HG02759 (cell line): Measurements from ENCODE around the gene ACAA1.
A peak's percentile ranks its signal among the peaks of the same experiment; 100 is the strongest.
"Not testable (repeated sequence)": the region's sequence is repeated elsewhere in the genome, so short reads cannot be mapped to it uniquely, and the experiment has no call there.

Source experiments
- ATAC-seq: cut with Tn5 transposase; IDR thresholded peaks from one replicate; pipeline ENCODE4 v1.9.1; 2021; ENCODE audit warnings: mild to moderate bottlenecking, moderate library complexity; ENCODE audit not compliant: unreplicated experiment

Gene ACAA1, protein sequence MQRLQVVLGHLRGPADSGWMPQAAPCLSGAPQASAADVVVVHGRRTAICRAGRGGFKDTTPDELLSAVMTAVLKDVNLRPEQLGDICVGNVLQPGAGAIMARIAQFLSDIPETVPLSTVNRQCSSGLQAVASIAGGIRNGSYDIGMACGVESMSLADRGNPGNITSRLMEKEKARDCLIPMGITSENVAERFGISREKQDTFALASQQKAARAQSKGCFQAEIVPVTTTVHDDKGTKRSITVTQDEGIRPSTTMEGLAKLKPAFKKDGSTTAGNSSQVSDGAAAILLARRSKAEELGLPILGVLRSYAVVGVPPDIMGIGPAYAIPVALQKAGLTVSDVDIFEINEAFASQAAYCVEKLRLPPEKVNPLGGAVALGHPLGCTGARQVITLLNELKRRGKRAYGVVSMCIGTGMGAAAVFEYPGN

GRCh38 chr3:38136777-38137614 is at the start of gene ACAA1:
Gene ACAA1, minus strand, starts transcription at chr3:38137127. Its CDS starts 92 bp downstream, at chr3:38137035.
- peak; percentile 89 for ATAC-seq

- ATAC-seq, result no peak
These were observed 40.3 kb upstream of the ACAA1 start for GRCh38 chr3:38177181-38177580.

- peak; percentile 52 for ATAC-seq
These were observed 37.0 kb upstream of the ACAA1 start for GRCh38 chr3:38173834-38174418.

DNA sequence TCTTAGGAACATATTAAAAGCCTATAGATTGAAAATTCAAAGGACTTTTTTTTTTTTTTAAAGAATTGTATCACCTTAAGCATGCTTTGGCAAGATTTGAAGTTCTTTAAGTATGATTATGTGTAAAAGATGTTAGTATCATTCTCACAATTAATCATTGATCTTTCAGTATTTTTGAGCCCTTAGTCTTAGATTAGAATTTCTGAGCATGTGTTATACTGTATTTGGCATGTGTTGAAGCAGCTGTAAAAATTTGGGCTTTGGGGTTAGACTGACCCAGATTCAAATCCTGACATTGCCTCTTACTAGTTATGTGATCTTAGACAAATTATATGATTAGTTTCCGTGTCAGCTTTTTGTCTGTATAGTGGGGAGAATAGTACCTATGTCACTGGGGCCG is 34.7 kb upstream of the ACAA1 start:
- ATAC-seq, result no peak

DNA sequence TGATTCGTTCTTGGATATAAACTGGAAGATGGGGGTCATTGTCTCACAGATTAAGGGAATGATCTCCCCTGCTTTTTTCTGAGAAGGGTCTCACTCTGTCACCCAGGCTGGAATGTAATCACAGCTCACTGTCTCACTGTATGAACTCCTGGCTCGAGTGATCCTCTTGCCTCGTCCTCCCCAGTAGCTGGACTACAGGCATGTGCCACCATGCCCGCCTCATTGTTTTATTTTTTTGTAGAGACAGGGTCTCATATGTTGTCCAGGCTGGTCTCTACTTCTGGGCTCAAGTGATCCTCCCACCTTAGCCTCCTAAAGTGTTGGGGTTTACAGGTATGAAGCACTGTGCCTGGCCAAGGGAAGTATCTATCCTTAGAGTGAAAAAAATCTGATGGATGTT is 33.8 kb upstream of the ACAA1 start:
- no peak for ATAC-seq

- ATAC-seq, result no peak
These were observed 32.0 kb upstream of the ACAA1 start for GRCh38 chr3:38169027-38169317.

- no peak for ATAC-seq
These were observed 31.5 kb upstream of the ACAA1 start for GRCh38 chr3:38168151-38169026.

DNA sequence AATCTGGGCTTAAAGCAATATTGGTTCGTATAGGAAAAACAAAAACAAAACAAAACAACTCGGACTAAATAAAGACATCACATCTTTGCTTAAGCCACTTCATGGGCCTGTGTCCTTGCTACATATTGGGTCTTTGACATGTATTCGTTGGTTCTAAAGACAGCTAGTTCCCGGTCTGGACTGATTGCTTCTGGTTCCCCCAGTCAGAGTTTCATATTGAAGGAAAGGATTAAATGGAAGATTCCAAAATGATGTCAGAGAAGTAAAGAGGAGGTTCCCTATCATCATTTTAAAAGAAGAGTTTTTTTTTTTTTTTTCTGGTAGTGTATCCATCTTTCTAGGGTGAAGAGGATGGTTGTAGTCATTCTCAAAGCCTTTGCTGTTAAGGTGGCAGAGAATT is 30.7 kb upstream of the ACAA1 start:
- no peak for ATAC-seq

DNA sequence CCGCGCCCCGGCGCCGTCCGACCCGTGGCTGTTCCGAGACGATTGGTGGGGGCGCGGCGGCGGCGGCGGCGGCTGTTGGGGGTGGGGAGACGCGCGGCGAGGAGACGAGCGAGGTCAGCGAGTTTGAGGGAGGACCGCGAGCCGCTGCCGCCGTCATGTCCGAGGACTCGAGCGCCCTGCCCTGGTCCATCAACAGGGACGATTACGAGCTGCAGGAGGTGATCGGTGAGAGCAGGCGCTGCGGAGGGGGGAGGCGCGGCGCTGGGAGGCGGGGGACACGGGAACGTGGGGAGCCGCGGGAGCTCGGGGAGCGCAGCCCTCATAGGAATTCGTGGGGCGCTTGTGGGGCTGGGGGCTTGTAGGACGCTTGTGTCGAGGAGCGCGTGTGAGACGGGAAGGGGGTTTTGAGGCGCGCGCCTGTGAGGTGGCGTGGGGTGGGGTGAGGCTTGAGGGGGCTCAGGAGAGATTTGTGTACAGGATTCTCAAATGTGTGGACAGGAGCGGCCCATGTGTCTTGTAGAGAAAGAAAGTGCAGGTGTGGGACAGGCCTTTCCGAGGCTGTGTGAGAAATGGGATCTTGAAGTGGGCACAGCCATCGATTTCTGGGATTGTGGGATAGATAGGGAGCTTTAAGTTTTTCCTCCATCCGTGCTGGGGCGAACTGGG is 28.9 kb upstream of the ACAA1 start:
- ATAC-seq, result no peak

- ATAC-seq, result peak; percentile 87
These were observed 28.2 kb upstream of the ACAA1 start, which contains the start of gene OXSR1 for GRCh38 chr3:38164952-38165721. Gene OXSR1, plus strand, starts transcription at chr3:38165537. Its CDS starts 340 bp downstream, at chr3:38165877.

DNA sequence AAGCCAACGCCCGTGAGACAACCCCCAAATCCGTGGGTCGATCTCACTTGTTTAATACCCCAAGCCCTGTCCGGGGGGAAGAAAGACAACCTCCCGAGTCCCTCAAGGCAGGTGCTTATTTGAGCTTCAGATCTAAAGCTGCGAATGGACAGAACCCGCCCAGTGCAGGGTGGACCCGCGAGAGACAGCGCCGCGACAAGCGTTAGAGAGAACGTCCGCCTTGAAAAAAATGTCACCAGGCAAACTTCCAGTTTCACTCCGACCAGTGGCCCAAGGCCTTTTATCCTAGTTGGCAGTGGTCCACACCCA is 27.7 kb upstream of the ACAA1 start:
- ATAC-seq, result peak; percentile 13

DNA sequence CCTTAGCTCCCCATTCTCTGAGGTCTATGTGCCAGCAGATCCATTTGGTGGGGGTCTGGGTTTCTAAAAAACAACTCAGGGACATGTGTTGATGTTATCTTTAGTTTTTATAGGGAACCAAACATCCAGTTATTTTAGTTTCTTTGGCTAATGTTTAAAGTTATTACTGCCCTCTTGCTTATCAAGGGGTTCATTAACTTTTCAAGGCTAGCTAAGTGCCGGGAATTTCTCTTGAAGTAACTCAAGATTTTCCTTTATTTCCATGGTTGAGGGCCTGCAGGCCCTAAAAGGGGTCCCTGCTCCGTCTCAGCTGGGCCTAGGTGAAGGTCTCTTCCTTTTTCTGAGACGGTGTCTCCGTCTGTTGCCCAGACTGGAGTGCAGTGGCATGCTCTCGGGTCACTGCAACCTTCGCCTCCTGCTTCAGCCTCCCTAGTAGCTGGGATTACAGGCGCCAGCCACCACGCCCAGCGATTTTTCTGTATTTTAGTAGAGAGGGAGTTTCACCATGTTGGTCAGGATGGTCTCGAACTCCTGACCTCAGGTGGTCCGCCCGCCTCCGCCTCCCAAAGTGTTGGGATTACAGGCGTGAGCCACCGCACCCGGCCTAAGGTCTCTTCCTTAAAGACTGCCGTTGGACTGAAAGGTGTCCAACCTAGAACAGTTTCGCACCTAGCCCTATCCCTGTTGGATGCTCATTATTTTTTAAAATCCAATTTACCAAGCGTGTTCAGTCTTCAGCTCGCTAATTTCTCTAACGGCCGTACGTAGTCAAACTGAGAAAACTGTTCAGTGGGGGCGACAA is 27.1 kb upstream of the ACAA1 start:
- ATAC-seq, result no peak

DNA sequence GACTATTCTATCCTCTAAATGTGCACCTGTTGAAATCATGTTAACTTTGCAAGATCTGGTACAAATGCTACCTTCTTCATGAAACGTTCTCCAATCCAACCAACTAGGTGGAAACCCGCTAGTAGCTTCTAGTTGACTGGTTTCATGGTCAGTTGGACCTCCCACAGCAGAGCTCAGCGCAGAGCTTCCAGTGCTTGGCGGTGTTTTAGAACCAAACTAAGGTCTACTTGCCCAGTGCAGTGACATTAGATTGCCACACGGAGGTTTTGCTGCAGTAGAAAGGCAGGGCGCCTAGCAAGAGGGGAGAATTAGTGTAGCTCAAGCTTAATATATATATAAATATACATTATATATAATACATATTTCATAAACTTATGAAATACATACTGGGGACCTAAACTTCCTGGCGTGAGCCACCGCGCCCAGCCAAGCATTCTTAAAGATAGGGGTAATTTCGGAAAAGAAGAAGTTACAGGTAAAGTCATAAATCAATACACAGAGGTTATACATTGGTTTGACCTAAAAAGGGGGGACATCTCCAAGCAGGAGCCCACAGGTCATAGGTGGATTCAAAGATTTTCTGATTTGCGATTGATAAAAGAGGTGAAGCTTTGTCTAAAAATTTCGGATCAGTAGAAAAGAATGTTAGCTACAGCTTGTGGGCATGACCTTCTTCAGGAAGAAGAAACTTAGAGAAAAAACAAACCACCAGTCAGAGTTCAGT is 26.4 kb upstream of the ACAA1 start:
- no peak for ATAC-seq

- ATAC-seq, result not testable (repeated sequence)
These were observed 23.8 kb upstream of the ACAA1 start for GRCh38 chr3:38160704-38161103.

DNA sequence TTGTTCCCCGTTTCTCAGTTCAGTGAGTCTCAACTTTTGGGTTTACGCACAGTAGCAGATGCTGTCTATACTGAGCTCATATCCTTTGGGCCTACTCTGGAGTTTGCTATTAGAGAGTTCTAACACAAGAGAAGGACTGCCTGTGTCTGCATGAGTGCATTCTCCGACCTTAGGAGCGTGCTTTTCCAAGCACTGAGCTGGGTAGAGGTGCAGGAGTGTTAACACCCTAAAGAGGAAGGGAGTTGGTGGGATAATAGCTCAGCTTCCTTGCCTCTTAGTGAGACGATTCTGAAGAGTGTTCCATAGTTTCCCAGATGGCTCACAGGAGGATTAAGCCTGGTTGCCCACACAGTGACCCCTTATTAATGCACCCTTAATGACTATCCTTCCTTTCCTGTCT is 21.5 kb upstream of the ACAA1 start:
- no peak for ATAC-seq

DNA sequence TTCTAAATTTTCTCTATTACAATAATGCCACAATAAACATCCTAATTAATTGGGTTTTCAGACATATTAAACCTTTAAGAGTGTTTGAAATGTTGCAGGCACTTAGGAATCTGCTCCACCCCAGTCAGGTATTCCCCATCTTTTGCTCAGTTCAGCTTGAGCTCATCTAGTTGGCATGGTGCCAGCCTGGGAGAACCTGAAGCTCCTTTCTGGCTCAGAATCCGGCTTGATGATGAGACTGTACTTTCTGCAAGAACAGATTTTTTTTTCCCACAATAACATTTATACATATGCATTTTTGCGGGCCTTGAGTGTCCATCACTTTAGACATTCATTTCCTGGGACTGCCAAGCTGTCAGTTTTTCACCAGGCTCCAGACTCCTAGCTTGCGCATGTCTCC is 20.7 kb upstream of the ACAA1 start:
- ATAC-seq, result no peak

- no peak for ATAC-seq
These were observed 20.2 kb upstream of the ACAA1 start for GRCh38 chr3:38157117-38157516.

DNA sequence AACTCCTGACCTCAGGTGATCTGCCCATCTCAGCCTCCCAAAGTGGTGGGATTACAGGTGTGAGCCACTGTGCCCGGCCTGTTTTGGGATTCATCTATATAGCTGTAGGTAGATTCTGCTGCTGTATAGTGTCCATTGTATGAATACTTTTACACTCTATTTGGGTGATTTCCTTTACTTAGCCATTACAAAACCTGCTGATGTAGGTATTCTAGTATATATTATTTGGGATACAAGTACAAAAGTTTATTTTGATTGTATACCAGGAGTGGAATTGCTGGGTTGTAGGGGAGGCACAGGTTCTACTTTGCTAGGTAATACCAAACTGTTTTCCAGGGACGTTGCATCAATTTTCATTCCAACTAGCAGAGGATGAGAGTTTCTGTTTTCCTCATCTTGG is 18.9 kb upstream of the ACAA1 start:
- ATAC-seq, result no peak
